HEK293 (cell line): ENCODE measurements around the gene CACNA2D4.

Experiments used
- ZNF146 ChIP-seq: fragments of 450-650 bp; formaldehyde crosslinking; IDR thresholded peaks from 2 replicates; pipeline ENCODE4 v1.5.1; 2016; ENCODE audit warnings: missing biosample characterization, missing genetic modification characterization
- ZNF324 ChIP-seq: fragments of 450-650 bp; formaldehyde crosslinking; IDR thresholded peaks from 2 replicates; pipeline ENCODE4 v1.5.1; 2016; ENCODE audit warnings: missing biosample characterization, missing genetic modification characterization
- ZNF362 ChIP-seq: fragments of 450-650 bp; formaldehyde crosslinking; IDR thresholded peaks from 2 replicates; pipeline ENCODE4 v1.5.1; 2016; ENCODE audit warnings: missing biosample characterization, missing genetic modification characterization
- ZNF513 ChIP-seq: fragments of 450-650 bp; IDR thresholded peaks from 2 replicates; pipeline ENCODE4 v1.5.1; 2018; ENCODE audit warnings: missing biosample characterization, missing genetic modification characterization

DNA sequence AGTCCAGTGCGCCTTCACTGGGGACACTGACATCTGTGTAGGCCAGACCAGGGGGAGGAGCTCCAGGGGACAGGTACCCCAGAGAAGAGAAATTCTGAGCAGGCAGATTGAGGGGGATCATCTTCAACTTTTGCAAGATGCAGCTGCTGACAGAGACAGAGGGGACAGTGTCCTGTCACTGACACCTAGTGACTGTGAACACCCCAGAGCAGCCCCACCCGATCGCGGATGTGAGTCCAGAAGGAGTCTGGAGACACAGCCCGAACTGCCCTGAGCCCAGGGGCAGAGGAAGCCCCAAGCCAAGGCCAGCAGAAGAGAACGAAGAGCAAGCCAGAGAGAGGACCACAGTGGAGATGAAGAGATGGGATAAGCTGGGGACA lies 119.8 kb downstream of the CACNA2D4 start:
- TF ChIP-seq ZNF513 (tag by site-specific recombination) (no peak), ZNF362 (tag by site-specific recombination) (no peak), ZNF146 (tag by site-specific recombination) (no peak), ZNF324 (tag by site-specific recombination) (no peak)
